H9 (cell line): ENCODE measurements around the gene SPINT3. TPM values are rescaled to one million over a fixed set of nuclear protein-coding genes. Genes with fewer than 3 reads are reported as not detected.

Experiments
- DNase-seq: peaks from one replicate; pipeline ENCODE4 v3.0.0-alpha.2; 2017
- H2AFZ ChIP-seq: one replicate; pipeline ENCODE4 v1.6.1; 2013; ENCODE audit warnings: mild to moderate bottlenecking, low read length, control low read depth, moderate library complexity
- H2AK5ac ChIP-seq: 2 replicates; pipeline ENCODE4 v1.6.1; 2013; ENCODE audit warnings: low read length, control low read depth, mixed read lengths; ENCODE audit not compliant: insufficient read length
- H2BK120ac ChIP-seq: one replicate; pipeline ENCODE4 v1.6.1; 2013; ENCODE audit warnings: low read depth, mild to moderate bottlenecking, low read length, control low read depth, inconsistent platforms; ENCODE audit not compliant: poor library complexity, severe bottlenecking
- H2BK12ac ChIP-seq: 2 replicates; pipeline ENCODE4 v1.6.1; 2013; ENCODE audit warnings: low read length, control low read depth, mixed read lengths, low read depth; ENCODE audit not compliant: insufficient read length
- H2BK15ac ChIP-seq: 2 replicates; pipeline ENCODE4 v1.6.1; 2013; ENCODE audit warnings: low read depth, low read length, control low read depth
- H2BK20ac ChIP-seq: one replicate; pipeline ENCODE4 v1.6.1; 2013; ENCODE audit warnings: low read depth, mild to moderate bottlenecking, low read length, control low read depth, inconsistent platforms; ENCODE audit not compliant: poor library complexity, severe bottlenecking
- H2BK5ac ChIP-seq: 2 replicates; pipeline ENCODE4 v1.6.1; 2013; ENCODE audit warnings: low read length, control low read depth, mixed read lengths; ENCODE audit not compliant: insufficient read length
- H3K14ac ChIP-seq: 2 replicates; pipeline ENCODE4 v1.6.1; 2013; ENCODE audit warnings: low read length, control low read depth; ENCODE audit not compliant: insufficient read depth
- H3K18ac ChIP-seq: 2 replicates; pipeline ENCODE4 v1.6.1; 2013; ENCODE audit warnings: low read depth, mild to moderate bottlenecking, mixed read lengths, low read length, control low read depth; ENCODE audit not compliant: insufficient read length
- H3K23ac ChIP-seq: 2 replicates; pipeline ENCODE4 v1.6.1; 2013; ENCODE audit warnings: low read length, control low read depth, mixed read lengths, low read depth; ENCODE audit not compliant: insufficient read length
- H3K23me2 ChIP-seq: 2 replicates; pipeline ENCODE4 v1.6.1; 2013; ENCODE audit warnings: low read depth, mild to moderate bottlenecking, mixed read lengths, low read length, control low read depth; ENCODE audit not compliant: insufficient read length, poor library complexity, severe bottlenecking
- H3K27ac ChIP-seq: 2 replicates; pipeline ENCODE4 v1.5.1; 2013; ENCODE audit warnings: low read length, control low read depth, mixed read lengths, low read depth; ENCODE audit not compliant: insufficient read length
- H3K27me3 ChIP-seq: 2 replicates; pipeline ENCODE4 v1.6.1; 2013; ENCODE audit warnings: low read length, control low read depth, inconsistent platforms; ENCODE audit not compliant: insufficient read depth
- H3K4ac ChIP-seq: 2 replicates; pipeline ENCODE4 v1.6.1; 2013; ENCODE audit warnings: low read depth, mild to moderate bottlenecking, control low read depth, inconsistent platforms, low read length, moderate library complexity
- H3K4me1 ChIP-seq: 2 replicates; pipeline ENCODE4 v1.6.1; 2013; ENCODE audit warnings: low read length, control low read depth, inconsistent platforms; ENCODE audit not compliant: insufficient read depth
- H3K4me2 ChIP-seq: 2 replicates; pipeline ENCODE4 v1.6.1; 2013; ENCODE audit warnings: low read length, control low read depth, mixed read lengths; ENCODE audit not compliant: insufficient read length, insufficient read depth
- H3K56ac ChIP-seq: 2 replicates; pipeline ENCODE4 v1.6.1; 2013; ENCODE audit warnings: low read depth, mild to moderate bottlenecking, mixed read lengths, low read length, control low read depth; ENCODE audit not compliant: insufficient read length
- H3K79me1 ChIP-seq: 2 replicates; pipeline ENCODE4 v1.6.1; 2013; ENCODE audit warnings: low read depth, mild to moderate bottlenecking, moderate library complexity, low read length, control low read depth, inconsistent platforms; ENCODE audit not compliant: insufficient read depth, poor library complexity, severe bottlenecking
- H3K79me2 ChIP-seq: 2 replicates; pipeline ENCODE4 v1.6.1; 2013; ENCODE audit warnings: low read length, control low read depth, inconsistent platforms; ENCODE audit not compliant: insufficient read depth
- H3K9ac ChIP-seq: 2 replicates; pipeline ENCODE4 v1.6.1; 2013; ENCODE audit warnings: low read length, control low read depth, mixed read lengths; ENCODE audit not compliant: insufficient read length; ENCODE audit errors: extremely low read depth
- H3K9me3 ChIP-seq: one replicate; pipeline ENCODE4 v1.6.1; 2013; ENCODE audit warnings: low read depth, low read length, inconsistent platforms; ENCODE audit not compliant: control insufficient read depth
- H3T11ph ChIP-seq: one replicate; pipeline ENCODE4 v1.6.1; 2013; ENCODE audit warnings: mild to moderate bottlenecking, low read length, control low read depth, inconsistent platforms
- H4K20me1 ChIP-seq: one replicate; pipeline ENCODE4 v1.6.1; 2013; ENCODE audit not compliant: control insufficient read depth, insufficient read length, insufficient read depth
- H4K5ac ChIP-seq: 2 replicates; pipeline ENCODE4 v1.6.1; 2013; ENCODE audit warnings: low read depth, mild to moderate bottlenecking, mixed read lengths, low read length, control low read depth; ENCODE audit not compliant: insufficient read length
- H4K8ac ChIP-seq: replicated peaks from 2 replicates; pipeline ENCODE4 v1.6.1; 2013; ENCODE audit warnings: low read length, control low read depth, mixed read lengths, low read depth; ENCODE audit not compliant: insufficient read length
- H4K91ac ChIP-seq: 2 replicates; pipeline ENCODE4 v1.6.1; 2013; ENCODE audit warnings: low read depth, mild to moderate bottlenecking, moderate library complexity, mixed read lengths, low read length, control low read depth; ENCODE audit not compliant: insufficient read length
- H3K27ac Mint-ChIP-seq, 3 experiments: 2 replicates in 2 of 3; 3 replicates in 1 of 3; pipeline ENCODE4 v1.8.0; 2020 to 2021; ENCODE audit warnings: mixed read lengths in 3 of 3, mild to moderate bottlenecking in 1 of 3, moderate library complexity in 1 of 3
- H3K27me3 Mint-ChIP-seq: 2 replicates; pipeline ENCODE4 v1.8.0; 2021; ENCODE audit warnings: low read depth, mild to moderate bottlenecking, moderate library complexity, mixed read lengths
- H3K36me3 Mint-ChIP-seq, 3 experiments: 2 replicates in 2 of 3; 3 replicates in 1 of 3; pipeline ENCODE4 v1.8.0; 2020 to 2021; ENCODE audit warnings: low read depth in 3 of 3, mixed read lengths in 3 of 3; ENCODE audit not compliant: insufficient read depth in 1 of 3
- H3K4me1 Mint-ChIP-seq, 2 experiments: 2 replicates each; pipeline ENCODE4 v1.8.0; 2020; ENCODE audit warnings: mixed read lengths in 2 of 2
- H3K4me3 Mint-ChIP-seq, 2 experiments: 2 replicates in 1 of 2; 3 replicates in 1 of 2; pipeline ENCODE4 v1.8.0; 2020 to 2021; ENCODE audit warnings: mild to moderate bottlenecking in 2 of 2, mixed read lengths in 2 of 2, moderate library complexity in 1 of 2
- H3K9me3 Mint-ChIP-seq, 2 experiments: 2 replicates in 1 of 2; 3 replicates in 1 of 2; pipeline ENCODE4 v1.8.0; 2020; ENCODE audit warnings: mild to moderate bottlenecking in 2 of 2, mixed read lengths in 2 of 2, moderate library complexity in 1 of 2
- WGBS: extraction: QIAGEN DNeasy Blood & Tissue Kit; methylation state at CpG from one replicate; pipeline ENCODE4 v1.1.7; 2013; ENCODE audit warnings: missing lambda C conversion rate, low lambda C conversion rate, mixed read lengths; ENCODE audit not compliant: insufficient read length; ENCODE audit errors: extremely low coverage; 5-methylcytosine and 5-hydroxymethylcytosine counted together
- total RNA-seq: library from RNA; stranded (reverse); gene quantifications from 2 replicates; pipeline ENCODE4 v1.2.1, GENCODE V29; 2021
- TF ChIP-seq, protein P1 (sequence below): fragments of 200-600 bp; sonication (generic); conservative IDR thresholded peaks from 3 replicates; pipeline ENCODE4 v1.8.0; 2021; ENCODE audit warnings: antibody characterized with exemption, mild to moderate bottlenecking

SPINT3 gene
- total RNA-seq, 1 experiment from 2014 or later, result not detected

DNA sequence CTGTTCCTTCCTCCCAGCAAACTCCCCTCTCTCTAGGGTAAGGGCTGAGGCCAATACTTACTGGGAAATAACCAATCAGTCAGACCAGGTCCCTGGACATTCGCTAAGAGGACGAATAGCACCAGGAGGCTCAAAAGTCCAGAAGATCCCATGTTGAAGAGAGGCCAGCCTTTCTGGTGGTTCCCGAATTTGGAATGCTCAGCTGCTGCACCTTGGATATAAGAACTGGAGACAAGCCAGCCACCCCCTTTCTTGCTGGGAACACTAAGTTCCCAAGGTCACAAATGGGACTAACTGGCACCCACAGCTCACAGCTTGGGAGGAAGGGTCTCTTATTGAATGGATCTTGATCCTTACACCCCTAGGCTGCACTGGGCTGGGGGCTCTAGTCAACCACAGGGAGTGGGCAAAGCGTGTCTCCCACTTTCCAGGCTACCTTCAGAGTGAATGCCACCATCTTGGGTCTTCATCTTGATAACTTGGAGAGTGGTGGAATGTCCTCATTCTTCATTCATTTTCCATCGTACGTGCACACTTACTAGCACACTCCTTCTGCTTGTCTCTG is 31.9 kb upstream of the SPINT3 start, which contains the start of gene EPPIN:
Gene EPPIN, minus strand, starts transcription at position 196 of the 565 bp plus-strand sequence. Its CDS starts 44 bp downstream, at position 152.
- Histone ChIP-seq H4K20me1 (no peaks in the 10 kb centered on the region), H3K23ac (no peak within 1 kb of the TSS), H3K4me1 (no peaks in the 10 kb centered on the region), H2BK5ac (no peak within 1 kb of the TSS), H3K18ac (no peak within 1 kb of the TSS), H2BK20ac (no peak within 1 kb of the TSS), H2BK15ac (no peak within 1 kb of the TSS; the same call in 1 of the 2 replicates), H3K9ac (no peak within 1 kb of the TSS), H2BK12ac (no peak within 1 kb of the TSS), H2AK5ac (no peak within 1 kb of the TSS), H3K9me3 (no peaks in the 10 kb centered on the region), H4K91ac (no peak within 1 kb of the TSS), H4K8ac (no peak within 1 kb of the TSS), H3K4me2 (no peak within 1 kb of the TSS), H3K4ac (no peak within 1 kb of the TSS), H3K56ac (no peak within 1 kb of the TSS), H3K79me2 (no peaks in the 10 kb centered on the region), H3K79me1 (no peaks in the 10 kb centered on the region), H3K23me2 (no peaks in the 10 kb centered on the region), H3T11ph (no peak within 1 kb of the TSS), H2AFZ (no peak within 1 kb of the TSS), H4K5ac (no peak within 1 kb of the TSS), H2BK120ac (no peak within 1 kb of the TSS), H3K27me3 (no peaks in the 10 kb centered on the region), H3K27ac (no peak within 1 kb of the TSS), H3K14ac (no peak within 1 kb of the TSS)
- no CpG with 5 or more reads among the region's 6 CpGs for whole genome bisulfite sequencing
- no peak within 1 kb of the TSS for H3K27ac Mint-ChIP-seq
- H3K9me3 Mint-ChIP-seq, result peaks cover 0 to 7% of the 10 kb centered on the region in 2 experiments; a peak in 2 of 5 replicates
- no peak within 1 kb of the TSS for H3K4me3 Mint-ChIP-seq
- TF ChIP-seq, protein P1, sequence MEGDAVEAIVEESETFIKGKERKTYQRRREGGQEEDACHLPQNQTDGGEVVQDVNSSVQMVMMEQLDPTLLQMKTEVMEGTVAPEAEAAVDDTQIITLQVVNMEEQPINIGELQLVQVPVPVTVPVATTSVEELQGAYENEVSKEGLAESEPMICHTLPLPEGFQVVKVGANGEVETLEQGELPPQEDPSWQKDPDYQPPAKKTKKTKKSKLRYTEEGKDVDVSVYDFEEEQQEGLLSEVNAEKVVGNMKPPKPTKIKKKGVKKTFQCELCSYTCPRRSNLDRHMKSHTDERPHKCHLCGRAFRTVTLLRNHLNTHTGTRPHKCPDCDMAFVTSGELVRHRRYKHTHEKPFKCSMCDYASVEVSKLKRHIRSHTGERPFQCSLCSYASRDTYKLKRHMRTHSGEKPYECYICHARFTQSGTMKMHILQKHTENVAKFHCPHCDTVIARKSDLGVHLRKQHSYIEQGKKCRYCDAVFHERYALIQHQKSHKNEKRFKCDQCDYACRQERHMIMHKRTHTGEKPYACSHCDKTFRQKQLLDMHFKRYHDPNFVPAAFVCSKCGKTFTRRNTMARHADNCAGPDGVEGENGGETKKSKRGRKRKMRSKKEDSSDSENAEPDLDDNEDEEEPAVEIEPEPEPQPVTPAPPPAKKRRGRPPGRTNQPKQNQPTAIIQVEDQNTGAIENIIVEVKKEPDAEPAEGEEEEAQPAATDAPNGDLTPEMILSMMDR, result no peak
- DNase-seq, result no peak
- peaks cover 1% of the 10 kb centered on the region for H3K27me3 Mint-ChIP-seq
- peaks cover 0 to 5% (median 0%) of the 10 kb centered on the region in 3 experiments; a peak in 1 of 7 replicates for H3K36me3 Mint-ChIP-seq
- H3K4me1 Mint-ChIP-seq, result peaks cover 2 to 9% of the 10 kb centered on the region in 2 experiments; a peak in 2 of 4 replicates
